NCI-H82 (cell line): Measurements from ENCODE around the gene SORCS2.

Source experiments
- DNase-seq: peaks from one replicate; lab custom pipeline; 2025; lab: John Stamatoyannopoulos, UW

SORCS2 gene

DNA sequence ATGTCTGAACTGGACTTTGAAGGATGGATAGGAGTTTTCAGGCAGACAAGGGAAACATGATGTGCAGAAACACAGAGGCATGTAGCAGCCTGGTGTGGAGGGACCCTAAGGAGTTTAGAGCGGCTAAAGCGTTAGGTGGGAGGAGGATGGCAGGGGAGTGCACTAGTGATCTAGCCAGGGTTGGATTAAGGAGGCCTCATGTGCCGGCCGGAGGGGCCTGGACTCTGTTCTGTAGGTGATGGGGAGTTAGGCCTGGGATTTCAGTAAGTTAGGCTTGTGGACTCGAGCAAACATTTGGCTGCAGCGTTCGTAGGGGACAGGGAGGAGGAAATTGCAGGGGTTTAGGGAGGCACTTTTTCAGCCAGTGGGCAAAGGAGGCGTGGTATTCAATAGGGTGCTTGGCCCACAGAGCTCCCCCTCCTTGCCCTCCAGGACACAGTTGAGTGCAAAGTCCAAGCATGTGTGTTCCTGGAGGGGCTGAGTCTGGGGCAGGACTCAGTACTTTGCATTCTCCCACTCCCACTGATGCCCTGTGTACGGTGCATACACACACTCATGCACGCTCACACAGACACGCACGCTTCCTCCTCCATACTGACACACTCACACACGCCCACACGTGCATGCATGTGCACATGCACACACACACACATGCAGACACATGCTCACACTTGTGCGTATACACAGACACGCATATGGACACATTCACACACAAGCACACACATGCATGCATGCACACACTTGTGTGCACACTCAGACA, 223.8 kb downstream of the SORCS2 start:
- no peak for DNase-seq

DNA sequence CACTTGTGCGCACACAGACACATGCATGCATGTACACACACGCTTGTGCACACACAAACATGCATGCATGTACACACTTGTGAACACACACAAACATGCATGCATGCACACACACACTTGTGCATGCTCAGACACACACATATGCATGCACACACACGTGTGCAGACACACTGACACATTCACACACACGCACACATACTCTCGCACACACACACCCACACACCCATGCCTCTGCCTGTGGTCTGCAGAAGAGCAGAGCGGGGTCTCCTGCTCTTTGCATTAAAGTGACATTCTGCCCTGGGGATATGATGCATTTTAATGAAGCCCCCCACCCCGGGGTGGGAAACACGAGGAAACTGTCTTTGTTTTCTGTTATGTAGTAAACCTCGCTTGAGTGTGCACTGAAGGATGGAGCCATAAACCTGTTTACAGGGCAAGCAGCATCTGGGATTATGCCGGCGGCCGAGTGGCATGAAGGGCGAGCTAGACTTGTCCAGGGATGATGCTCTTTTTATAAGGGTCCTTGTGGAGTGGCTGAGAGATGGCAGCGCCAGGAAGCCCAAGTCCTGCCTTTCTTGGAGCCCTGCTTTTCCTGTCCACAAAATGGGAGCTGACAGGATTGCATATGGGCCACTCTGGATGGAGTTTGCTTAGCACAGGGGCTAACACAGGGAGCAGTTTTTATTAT, 224.6 kb downstream of the SORCS2 start:
- DNase-seq: no peak

GRCh38 chr4:7417639-7418038, 225.3 kb downstream of the SORCS2 start:
- no peak for DNase-seq

DNA sequence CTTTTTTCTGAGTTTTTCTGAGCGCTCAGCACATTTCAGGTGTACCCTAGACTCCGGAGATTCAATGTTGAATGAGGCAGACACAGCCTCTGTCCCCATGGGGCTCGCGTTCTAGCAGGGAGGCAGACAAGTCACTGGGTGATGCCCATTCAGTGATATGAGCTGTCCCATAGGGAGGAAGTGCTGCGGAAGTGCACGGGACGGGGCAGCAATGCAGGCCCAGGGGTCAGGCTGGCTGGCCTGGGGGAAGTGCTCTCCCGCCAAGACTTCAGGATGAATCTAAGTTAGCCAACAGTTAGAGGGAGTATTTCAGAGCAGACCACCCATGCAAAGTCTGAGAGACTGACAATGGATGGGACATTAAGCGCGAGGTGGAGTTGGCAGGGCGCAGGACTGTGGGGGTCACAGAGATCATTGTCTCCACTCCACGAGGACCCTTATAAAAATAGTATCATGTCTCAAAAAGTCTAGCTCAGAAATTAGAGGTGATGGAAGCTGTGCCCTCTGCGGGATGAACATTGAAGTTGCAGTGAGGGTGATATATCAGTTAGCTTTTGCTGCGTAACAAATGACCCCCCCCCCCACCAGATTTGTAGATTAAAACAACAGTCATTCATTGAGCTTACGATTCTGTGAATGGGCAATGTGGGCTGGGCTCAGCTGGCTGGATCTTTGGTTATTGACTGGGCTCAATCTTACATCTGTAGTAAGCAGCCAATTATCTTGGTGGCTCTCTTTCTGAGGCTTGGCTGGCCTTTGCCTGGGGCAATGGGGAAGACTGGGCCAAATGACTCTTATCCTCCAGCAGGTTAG, 226.0 kb downstream of the SORCS2 start:
- no peak for DNase-seq

- DNase-seq: no peak
Observed at GRCh38 chr4:7419961-7420660, 227.8 kb downstream of the SORCS2 start.

DNA sequence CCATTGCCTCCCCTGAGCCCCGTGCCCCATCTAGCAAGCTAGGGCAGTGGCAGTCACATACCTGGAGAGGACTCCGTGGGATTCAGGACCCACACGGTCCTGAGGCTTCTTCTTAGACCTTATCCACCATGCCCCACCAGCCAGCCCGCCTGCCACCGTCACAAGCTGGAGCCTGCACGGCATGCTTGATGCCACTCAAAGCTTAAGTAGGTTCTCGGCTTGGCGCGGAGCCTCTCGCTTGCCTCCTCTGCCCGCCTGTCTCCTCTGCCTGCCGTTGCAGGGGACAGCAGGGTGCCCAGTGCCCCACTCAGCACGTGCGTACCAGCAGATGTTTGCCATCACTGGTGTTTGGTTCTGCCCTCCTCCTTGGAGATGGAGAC, 228.3 kb downstream of the SORCS2 start:
- no peak for DNase-seq

GRCh38 chr4:7421356-7422150, 229.2 kb downstream of the SORCS2 start:
- no peak for DNase-seq

- no peak for DNase-seq
Observed at GRCh38 chr4:7422151-7422897, 230.0 kb downstream of the SORCS2 start.

DNA sequence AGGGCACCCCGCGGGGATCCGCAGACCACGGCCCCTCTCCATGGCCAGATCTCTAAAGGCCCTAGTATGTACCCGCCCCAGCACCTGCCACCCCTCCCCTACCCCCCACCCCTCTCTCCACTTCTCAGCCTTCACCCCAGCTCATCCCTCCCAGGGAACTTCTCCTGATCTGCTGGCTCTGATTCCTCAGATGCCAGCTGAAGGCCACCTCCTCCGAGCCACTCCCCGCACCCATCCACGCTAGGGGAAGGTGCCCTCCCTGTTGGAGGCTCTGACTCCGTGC, 230.5 kb downstream of the SORCS2 start:
- no peak for DNase-seq

DNA sequence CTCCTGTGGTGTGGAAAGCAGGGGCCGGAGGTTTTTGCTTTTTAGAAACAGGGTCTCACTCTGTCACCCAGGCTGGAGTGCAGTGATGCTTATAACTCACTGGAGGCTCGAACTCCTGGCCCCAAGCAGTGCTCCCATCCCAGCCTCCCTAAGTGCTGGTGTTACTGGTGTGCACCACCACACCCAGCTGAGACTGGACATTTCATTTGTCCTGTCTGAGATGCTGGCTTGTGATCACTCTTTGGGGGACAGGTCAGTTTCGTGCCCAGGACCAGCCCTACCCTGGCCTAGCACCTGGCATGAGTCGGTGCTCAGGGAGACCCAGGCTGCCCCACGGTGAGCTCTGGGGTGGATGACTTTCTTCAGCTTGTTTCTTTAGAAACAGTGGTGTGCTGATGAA, 231.1 kb downstream of the SORCS2 start:
- DNase-seq: no peak

GRCh38 chr4:7423801-7424552, 231.6 kb downstream of the SORCS2 start:
- no peak for DNase-seq

DNA sequence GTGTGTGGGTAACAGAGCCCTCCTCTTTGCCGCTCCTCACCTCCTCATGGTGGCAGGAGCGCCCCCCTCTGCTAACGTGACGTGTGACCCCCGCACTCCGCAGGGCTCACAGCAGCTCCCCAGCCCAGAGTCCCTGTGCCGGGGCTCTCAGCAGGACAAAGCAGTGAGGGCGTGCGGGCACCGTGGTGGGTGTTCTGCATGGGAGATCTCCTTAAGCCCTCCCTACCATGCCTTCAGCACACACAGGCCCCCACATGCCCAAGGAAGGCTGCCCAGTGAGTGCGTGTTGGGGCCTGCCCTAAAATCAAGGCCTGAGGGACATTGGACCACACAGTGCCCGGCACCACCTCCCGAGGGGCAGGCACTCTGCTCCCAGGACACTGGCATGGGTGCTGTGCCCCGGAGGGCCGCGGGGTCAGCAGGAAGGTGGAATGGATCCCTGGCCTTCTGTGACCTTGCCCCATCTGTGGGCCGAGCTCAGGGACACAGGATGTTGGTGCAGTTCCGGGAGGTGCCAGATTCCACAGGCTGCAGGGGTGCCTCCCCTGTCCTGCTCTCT, 232.3 kb downstream of the SORCS2 start:
- DNase-seq: no peak

GRCh38 chr4:7425124-7425523, 232.8 kb downstream of the SORCS2 start:
- no peak for DNase-seq

DNA sequence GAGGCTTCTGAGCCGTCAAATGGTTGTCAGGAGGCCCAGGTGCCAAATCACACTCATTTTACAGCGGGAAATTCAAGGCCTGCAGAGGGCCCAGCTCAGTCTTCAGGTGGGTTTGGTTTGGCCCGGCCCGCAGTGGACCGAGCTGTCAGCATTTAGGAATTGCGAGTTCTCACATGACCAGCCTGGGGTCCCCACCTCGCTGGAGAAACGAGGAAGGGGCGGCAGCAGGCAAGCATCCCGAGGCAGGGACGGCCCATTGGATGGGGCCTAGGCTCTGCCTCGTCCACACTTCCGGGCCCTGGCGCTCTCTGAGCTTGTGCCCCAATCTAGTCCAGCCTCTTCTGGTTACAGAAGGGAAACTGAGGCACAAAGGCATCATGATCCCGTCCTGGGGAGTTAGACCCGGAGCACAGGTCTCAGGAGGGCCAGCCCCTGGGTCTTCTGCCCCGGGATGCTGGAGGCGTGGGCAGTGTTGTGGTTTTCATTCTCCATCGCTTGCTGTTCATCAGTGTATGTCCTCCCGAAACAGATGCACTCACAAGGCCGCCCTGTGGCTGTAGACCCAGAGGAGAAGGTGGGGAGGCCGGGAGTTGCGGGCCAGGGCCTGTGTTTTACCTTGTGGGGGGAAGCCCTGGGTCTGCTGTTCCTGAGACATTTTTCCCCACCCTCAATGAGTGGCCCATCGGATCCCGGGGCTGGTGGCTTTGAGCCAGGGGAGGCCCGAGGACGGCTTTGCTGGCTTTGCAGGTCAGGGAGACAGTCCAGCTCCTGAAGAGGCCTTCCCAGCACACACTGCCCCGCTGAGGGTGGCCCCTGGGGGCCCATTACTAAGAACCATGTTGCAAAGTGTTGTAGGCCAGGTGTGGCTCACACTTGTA, 233.5 kb downstream of the SORCS2 start:
- DNase-seq: no peak

- DNase-seq: no peak
Observed at GRCh38 chr4:7426525-7427171, 234.3 kb downstream of the SORCS2 start.

DNA sequence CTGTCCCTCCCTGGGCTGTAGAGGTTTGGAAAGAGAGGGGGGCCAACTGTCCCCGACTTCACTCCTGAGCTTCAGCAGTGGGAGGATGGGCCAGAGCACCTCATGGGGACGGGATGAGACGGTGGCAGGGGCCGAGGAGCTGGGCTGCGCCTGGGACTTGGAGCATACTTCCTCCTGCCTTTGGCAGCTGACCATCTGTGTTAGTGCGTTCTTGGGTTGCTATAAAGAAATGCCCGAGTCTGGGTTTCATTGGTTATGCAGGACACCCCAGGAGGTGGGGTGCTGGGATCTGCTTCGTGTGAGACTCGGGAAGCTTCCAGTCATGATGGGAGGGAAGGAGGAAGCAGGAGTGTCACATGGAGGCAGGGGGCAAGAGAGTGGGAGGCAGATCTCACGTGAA, 235.0 kb downstream of the SORCS2 start:
- DNase-seq: no peak

DNA sequence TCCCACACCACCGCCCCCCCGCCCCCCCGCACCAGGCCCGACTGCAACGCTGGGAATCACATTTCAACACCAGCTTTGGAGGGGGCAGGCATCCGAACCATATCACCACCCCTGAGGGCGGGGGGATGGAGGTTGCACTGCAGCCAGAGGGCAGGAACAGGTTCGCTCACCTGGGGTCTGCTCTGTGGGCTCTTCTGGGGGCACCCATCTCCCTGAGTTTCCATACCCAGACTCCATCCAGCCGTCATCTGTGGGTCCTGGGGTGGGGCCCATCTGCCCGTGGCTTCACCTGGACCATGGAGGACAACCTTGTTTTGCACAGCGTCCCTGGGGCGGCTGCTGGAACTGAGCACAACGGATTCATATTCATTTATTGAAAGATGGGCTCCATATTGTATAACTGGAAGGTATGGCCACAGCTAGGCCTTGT, 235.5 kb downstream of the SORCS2 start:
- DNase-seq: no peak
